HUES48 (cell line): ENCODE measurements around the gene PLA2G2C.
A peak's percentile ranks its signal among the peaks of the same experiment; 100 is the strongest.

Source experiments
- H3K27ac ChIP-seq: one replicate; pipeline ENCODE4 v1.7.0; 2013; ENCODE audit warnings: low read depth, low read length, inconsistent platforms
- H3K27me3 ChIP-seq: 2 replicates; pipeline ENCODE4 v1.6.1; 2013; ENCODE audit warnings: mild to moderate bottlenecking, low read length; ENCODE audit not compliant: control insufficient read depth, insufficient read depth
- H3K36me3 ChIP-seq: 2 replicates; pipeline ENCODE4 v1.6.1; 2013; ENCODE audit warnings: low read length; ENCODE audit not compliant: control insufficient read depth, insufficient read depth
- H3K4me1 ChIP-seq: 2 replicates; pipeline ENCODE4 v1.6.1; 2013; ENCODE audit warnings: mild to moderate bottlenecking, low read length; ENCODE audit not compliant: control insufficient read depth, insufficient read depth
- H3K4me3 ChIP-seq: 2 replicates; pipeline ENCODE4 v1.5.1; 2013; ENCODE audit warnings: mild to moderate bottlenecking, low read depth, low read length
- H3K9ac ChIP-seq: 2 replicates; pipeline ENCODE4 v1.6.1; 2013; ENCODE audit warnings: mild to moderate bottlenecking, low read depth, low read length, moderate library complexity
- H3K9me3 ChIP-seq: 2 replicates; pipeline ENCODE4 v1.6.1; 2013; ENCODE audit warnings: low read length; ENCODE audit not compliant: control insufficient read depth, insufficient read depth

The PLA2G2C gene

GRCh38 chr1:20168564-20169491, 17.5 kb downstream of the PLA2G2C start:
- Histone ChIP-seq H3K27ac (no peak overlapping the region), H3K4me3 (no peak overlapping the region), H3K27me3 (no peaks in the 10 kb centered on the region), H3K36me3 (no peaks in the 10 kb centered on the region), H3K9me3 (no peaks in the 10 kb centered on the region), H3K4me1 (no peaks in the 10 kb centered on the region), H3K9ac (no peak overlapping the region)

- Histone ChIP-seq H3K4me3 (no peak overlapping the region), H3K9ac (no peak overlapping the region), H3K27ac (no peak overlapping the region), H3K9me3 (no peaks in the 10 kb centered on the region), H3K4me1 (no peaks in the 10 kb centered on the region), H3K36me3 (no peaks in the 10 kb centered on the region), H3K27me3 (no peaks in the 10 kb centered on the region)
Observed at GRCh38 chr1:20167126-20167525, 19.2 kb downstream of the PLA2G2C start.

DNA sequence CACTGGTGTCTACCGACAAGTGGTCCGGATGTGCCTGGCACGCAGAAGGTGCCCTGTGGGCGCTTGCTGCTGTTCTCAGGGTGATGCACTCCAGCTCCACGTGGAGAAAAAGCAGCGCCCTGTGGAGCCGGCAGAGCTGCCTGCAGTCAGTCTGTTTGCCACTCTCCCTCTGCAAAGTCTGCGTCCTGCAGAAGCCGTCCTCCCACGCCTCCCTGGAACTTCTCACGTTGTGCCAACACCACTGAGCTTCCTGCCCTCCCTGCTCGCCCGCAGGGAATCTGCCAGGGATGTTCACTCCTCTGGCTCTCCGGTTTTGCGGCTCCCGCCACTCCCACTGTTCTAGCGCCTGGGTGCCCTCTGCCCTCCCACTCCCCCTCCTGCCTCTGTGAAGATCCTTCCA, 20.3 kb downstream of the PLA2G2C start:
- Histone ChIP-seq H3K36me3 (no peaks in the 10 kb centered on the region), H3K27me3 (no peaks in the 10 kb centered on the region), H3K27ac (no peak overlapping the region), H3K9me3 (0 out of 2 replicates have a peak, but pooled peaks cover 3% of the 10 kb centered on the region), H3K9ac (no peak overlapping the region), H3K4me1 (no peaks in the 10 kb centered on the region), H3K4me3 (no peak overlapping the region)

GRCh38 chr1:20165522-20165951, 20.8 kb downstream of the PLA2G2C start:
- Histone ChIP-seq H3K9me3 (peaks cover 8% of the 10 kb centered on the region; the same call in 1 of the 2 replicates), H3K4me1 (no peaks in the 10 kb centered on the region), H3K9ac (no peak overlapping the region), H3K36me3 (no peaks in the 10 kb centered on the region), H3K27me3 (no peaks in the 10 kb centered on the region), H3K27ac (no peak overlapping the region), H3K4me3 (no peak overlapping the region)

DNA sequence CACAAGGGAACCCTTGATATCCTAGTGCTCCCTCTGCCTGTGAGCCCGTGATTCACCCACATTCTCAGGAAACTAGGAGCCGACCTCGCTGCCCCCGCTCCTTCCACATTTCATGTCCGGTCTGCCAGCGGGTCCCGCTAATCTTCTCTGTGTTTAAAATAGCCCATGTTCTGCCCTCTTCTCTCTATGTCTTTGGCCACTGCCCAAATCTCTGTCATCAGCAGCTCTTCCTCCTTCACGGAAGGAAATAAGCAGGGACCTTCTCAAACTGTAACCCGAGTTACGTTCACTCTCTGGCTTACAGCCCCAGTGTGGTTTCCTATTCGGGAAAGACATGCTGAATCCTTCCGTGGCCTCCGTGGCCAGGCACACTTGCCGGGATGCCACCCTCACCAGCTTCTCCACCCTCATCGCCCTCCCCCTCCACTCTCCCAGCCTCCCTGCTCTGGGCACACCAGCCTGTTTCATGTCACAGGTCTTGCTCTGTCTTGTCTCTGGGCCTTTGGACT, 21.6 kb downstream of the PLA2G2C start:
- Histone ChIP-seq H3K9me3 (peaks cover 15% of the 10 kb centered on the region), H3K4me1 (no peaks in the 10 kb centered on the region), H3K27me3 (no peaks in the 10 kb centered on the region), H3K27ac (no peak overlapping the region), H3K4me3 (no peak overlapping the region), H3K36me3 (no peaks in the 10 kb centered on the region), H3K9ac (no peak overlapping the region)

- no peaks in the 10 kb centered on the region for H3K4me1 ChIP-seq
- H3K9me3 ChIP-seq, result peaks cover 19% of the 10 kb centered on the region
- H3K4me3 ChIP-seq, result no peak overlapping the region
- H3K36me3 ChIP-seq, result no peaks in the 10 kb centered on the region
- no peak overlapping the region for H3K9ac ChIP-seq
- H3K27me3 ChIP-seq, result no peaks in the 10 kb centered on the region
- H3K27ac ChIP-seq, result no peak overlapping the region
Observed at GRCh38 chr1:20160034-20160433, 26.3 kb downstream of the PLA2G2C start.

GRCh38 chr1:20158358-20159070, 27.8 kb downstream of the PLA2G2C start:
- Histone ChIP-seq H3K36me3 (no peaks in the 10 kb centered on the region), H3K9me3 (peaks cover 19% of the 10 kb centered on the region)

GRCh38 chr1:20154301-20154831, 32.0 kb downstream of the PLA2G2C start:
- peaks cover 10% of the 10 kb centered on the region for H3K4me1 ChIP-seq
- no peak overlapping the region for H3K4me3 ChIP-seq
- H3K27me3 ChIP-seq, result no peaks in the 10 kb centered on the region
- H3K36me3 ChIP-seq, result no peaks in the 10 kb centered on the region
- no peak overlapping the region for H3K9ac ChIP-seq
- H3K9me3 ChIP-seq, result no peaks in the 10 kb centered on the region
- no peak overlapping the region for H3K27ac ChIP-seq

More at GRCh38 chr1:20158358-20159070, 27.8 kb downstream of the PLA2G2C start:
- Histone ChIP-seq H3K9ac (no peak overlapping the region), H3K27ac (no peak overlapping the region), H3K4me1 (no peaks in the 10 kb centered on the region), H3K4me3 (no peak overlapping the region), H3K27me3 (no peaks in the 10 kb centered on the region)

GRCh38 chr1:20153000-20153418, 33.3 kb downstream of the PLA2G2C start:
- H3K27me3 ChIP-seq, result no peaks in the 10 kb centered on the region
- H3K36me3 ChIP-seq, result no peaks in the 10 kb centered on the region
- H3K9ac ChIP-seq, result no peak overlapping the region
- peaks cover 10% of the 10 kb centered on the region for H3K4me1 ChIP-seq
- peak overlapping the region; percentile 37 for H3K27ac ChIP-seq
- no peak overlapping the region for H3K4me3 ChIP-seq
- H3K9me3 ChIP-seq, result no peaks in the 10 kb centered on the region

DNA sequence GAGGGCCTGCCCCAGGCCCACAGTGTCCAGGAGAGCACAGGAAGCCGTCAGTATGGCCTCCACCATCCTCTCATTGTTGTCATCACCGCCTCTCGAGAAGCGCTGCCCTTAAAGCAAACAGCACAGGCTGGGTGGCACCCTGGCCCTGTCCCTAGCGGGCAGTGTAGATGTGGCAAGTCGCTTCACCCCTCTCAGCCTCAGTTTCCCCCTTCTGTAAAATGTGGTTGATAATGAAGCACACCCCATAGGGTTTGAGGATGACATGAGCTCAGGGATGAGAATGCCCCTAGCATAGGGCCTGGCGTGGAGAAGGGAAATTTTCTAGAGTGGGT, 33.8 kb downstream of the PLA2G2C start:
- peak overlapping the region; percentile 37 for H3K27ac ChIP-seq
- peaks cover 10% of the 10 kb centered on the region for H3K4me1 ChIP-seq
- no peaks in the 10 kb centered on the region for H3K36me3 ChIP-seq
- no peaks in the 10 kb centered on the region for H3K9me3 ChIP-seq
- H3K4me3 ChIP-seq, result no peak overlapping the region
- no peaks in the 10 kb centered on the region for H3K27me3 ChIP-seq
- no peak overlapping the region for H3K9ac ChIP-seq
